Activated T-cell treated with anti-CD3 and anti-CD28 coated beads for 24 hours (primary cell): ENCODE results near the gene ACTN4.

ENCODE experiments used
- DNase-seq: peaks from one replicate; pipeline ENCODE4 v3.0.0-alpha.2; 2020; ENCODE audit warnings: low read depth

The ACTN4 gene

GRCh38 chr19:38678217-38678890 lies 30.9 kb downstream of the ACTN4 start:
- no peak for DNase-seq

- no peak for DNase-seq
These were observed 31.5 kb downstream of the ACTN4 start for GRCh38 chr19:38678891-38679494.

DNA sequence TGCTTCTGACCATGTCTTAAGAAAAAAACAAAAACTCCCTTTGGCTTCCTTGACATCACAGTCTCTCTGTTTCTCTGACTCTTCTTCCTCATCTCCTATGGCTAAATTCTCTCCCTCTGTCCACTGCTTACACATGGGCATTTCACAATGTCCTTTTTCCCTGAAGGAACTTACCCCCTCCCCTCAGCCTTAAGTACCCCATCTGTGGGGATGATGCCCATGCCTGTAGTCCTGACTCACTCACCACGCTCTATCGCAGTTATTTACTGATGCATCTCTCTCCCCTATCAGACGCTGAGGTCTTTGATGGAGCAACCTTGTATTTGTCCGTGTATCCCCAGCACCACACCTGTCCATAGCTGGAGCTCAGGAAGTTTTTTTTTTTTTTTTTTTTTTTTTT lies 32.4 kb downstream of the ACTN4 start:
- no peak for DNase-seq

DNA sequence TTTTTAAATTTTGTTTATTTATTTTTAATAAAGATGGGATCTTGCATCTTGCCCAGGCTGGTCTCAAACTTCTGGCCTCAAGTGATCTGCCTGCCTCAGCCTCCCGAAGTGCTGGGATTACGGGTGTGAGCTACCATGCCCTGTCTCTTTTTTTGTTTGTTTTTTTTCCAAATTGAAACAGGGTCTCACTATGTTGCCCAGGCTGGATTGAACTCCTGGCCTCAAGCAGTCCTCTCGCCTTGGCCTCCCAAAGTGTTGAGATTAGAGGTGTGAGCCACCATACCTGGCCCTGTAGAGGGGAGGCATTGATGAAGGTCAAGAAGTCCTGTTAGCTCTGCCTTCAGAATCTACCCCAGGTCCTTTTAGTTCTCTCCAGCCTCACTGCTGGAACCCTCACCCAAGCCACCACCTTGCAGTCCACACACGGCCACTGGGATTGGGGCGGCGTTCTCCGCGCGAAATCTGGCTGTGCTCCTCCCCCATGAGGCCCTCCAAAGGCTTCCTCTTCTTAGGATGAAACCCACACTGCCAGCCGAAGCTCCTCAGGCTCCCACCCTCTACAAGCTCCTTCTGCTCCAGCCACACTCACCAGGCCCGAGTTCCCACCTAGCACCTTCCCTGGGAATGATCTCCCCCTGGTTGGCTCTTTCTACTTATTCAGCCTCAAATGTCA lies 34.9 kb downstream of the ACTN4 start:
- no peak for DNase-seq

- no peak for DNase-seq
These were observed 35.5 kb downstream of the ACTN4 start for GRCh38 chr19:38682872-38683392.

DNA sequence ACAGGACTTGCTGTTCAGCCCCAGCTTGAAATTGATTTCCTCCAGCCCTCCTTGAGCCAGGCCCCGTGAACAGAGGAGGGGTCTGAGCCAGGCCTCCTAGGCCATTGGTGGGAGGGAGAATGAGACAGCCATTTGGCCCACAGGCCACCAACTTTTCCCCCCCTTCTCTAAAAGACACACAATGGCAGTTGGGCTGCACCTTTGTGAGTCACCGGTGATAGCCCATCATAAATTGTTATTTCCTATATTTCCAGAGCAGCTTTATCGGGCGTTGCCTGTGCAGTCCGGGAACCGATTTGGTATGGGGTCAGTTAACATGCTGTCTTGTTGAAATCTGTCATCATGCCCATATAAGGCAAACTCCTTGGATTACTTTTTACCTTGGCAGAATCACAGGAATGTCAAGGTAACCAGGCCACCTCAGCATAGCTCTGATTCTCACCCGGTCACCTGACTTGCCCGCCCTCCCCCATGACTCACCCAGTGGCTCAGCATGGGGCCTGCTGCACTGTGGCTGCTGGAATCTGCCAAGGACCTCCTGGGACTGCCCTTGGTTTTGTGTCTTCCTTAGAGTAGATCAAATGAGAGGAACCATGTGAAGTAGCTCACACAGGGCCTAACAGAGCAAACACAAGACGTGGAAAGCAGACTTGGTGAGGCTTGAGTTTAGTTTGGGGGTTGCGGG lies 36.1 kb downstream of the ACTN4 start:
- DNase-seq = peak; percentile 44

GRCh38 chr19:38684078-38684861 lies 36.8 kb downstream of the ACTN4 start:
- DNase-seq = no peak

- DNase-seq = no peak
These were observed 37.6 kb downstream of the ACTN4 start for GRCh38 chr19:38684862-38685665.

DNA sequence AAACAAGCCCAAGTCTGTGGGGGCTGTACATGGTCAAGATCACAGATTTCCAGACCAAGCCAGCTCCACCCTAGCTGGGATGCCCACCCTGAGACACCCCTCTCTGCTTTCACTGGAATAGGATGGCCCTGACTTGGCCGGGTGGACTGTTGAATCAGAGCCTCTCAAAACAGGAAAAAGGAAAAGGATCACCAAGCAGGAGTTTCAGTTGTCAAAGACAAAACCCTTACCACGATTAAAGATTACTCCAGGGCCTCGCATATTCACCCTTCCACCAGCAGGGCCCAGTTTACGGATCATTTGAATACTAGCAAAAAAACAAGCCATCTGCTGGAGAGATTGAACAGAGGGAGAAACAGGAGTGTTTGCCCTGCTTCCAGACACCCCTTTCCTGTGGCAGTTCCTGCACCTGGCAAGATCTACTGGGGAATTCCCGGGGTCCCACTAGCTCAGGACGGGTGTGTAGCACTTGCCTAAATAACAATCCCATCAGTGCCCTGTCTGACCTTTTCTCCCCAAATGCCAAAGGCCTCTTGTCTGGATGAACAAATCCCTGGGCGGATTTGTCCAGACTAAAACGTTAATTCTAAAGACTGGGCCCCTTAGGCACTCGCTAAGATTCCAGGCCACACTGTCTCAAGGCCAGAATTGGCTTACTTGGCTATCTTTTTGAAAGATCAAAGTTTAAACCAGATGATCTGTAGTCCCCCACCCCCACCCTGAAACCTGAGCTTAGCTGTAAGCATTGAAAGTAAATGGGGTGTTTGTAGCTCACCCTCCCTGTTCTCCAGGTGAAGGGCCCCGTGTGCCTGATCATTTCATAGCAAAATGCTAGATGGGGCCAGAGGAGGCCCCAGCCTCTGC lies 38.4 kb downstream of the ACTN4 start:
- no peak for DNase-seq

GRCh38 chr19:38686530-38686888 lies 39.1 kb downstream of the ACTN4 start:
- DNase-seq = no peak

DNA sequence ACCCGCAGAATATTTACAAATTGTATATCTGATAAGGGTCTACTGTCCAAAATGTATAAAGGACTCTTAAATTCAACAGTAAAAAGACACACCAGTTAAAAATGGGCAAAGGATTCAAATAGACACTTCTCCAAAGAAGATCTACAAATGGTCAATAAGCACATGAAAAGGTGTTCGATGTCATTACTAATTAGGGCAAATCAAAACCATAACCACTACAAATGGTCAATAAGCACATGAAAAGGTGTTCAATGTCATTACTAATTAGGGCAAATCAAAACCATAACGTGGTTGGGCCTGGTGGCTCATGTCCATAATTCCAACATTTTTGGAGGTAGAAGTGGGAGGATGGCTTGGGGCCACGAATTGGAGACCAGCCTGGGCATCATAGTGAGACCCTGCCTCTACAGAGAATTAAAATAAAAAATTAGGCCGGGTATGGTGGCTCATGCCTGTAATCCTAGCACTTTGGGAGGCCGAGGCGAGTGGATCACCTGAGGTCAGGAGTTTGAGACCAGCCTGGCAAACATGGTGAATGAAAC lies 40.5 kb downstream of the ACTN4 start:
- DNase-seq = no peak

DNA sequence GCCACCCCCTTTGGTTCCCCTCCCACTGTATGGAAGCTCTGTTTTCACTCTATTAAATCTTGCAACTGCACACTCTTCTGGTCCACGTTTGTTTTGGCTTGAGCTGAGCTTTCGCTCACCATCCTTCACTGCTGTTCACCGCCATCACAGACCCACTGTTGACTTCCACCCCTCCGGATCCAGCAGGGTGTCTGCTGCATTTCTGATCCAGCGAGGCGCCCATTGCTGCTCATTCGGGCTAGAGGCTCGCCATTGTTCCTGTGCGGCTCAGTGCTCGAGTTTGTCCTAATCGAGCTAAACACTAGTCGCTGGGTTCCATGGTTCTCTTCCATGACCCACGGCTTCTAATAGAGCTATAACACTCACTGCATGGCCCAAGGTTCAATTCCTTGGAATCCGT lies 42.7 kb downstream of the ACTN4 start:
- no peak for DNase-seq

DNA sequence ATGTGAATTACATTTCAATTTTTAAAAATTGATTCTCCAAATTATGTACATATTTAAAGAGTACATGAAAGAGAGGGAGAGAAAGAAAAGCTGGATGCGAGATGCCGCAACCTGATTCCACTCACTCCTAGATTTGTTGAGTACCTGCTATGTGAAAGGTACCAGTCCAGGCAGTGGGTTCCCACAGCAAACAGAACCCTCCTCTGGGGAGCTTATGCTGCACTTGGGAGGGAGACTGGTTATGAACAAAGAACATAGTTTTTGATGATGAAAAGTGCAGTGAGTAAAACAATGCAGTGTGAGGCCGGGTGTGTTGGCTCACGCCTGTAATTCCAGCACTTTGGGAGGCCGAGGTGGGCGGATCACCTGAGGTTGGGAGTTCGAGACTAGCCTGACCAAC lies 43.4 kb downstream of the ACTN4 start:
- no peak for DNase-seq

GRCh38 chr19:38691938-38692457 lies 44.5 kb downstream of the ACTN4 start:
- DNase-seq = no peak

DNA sequence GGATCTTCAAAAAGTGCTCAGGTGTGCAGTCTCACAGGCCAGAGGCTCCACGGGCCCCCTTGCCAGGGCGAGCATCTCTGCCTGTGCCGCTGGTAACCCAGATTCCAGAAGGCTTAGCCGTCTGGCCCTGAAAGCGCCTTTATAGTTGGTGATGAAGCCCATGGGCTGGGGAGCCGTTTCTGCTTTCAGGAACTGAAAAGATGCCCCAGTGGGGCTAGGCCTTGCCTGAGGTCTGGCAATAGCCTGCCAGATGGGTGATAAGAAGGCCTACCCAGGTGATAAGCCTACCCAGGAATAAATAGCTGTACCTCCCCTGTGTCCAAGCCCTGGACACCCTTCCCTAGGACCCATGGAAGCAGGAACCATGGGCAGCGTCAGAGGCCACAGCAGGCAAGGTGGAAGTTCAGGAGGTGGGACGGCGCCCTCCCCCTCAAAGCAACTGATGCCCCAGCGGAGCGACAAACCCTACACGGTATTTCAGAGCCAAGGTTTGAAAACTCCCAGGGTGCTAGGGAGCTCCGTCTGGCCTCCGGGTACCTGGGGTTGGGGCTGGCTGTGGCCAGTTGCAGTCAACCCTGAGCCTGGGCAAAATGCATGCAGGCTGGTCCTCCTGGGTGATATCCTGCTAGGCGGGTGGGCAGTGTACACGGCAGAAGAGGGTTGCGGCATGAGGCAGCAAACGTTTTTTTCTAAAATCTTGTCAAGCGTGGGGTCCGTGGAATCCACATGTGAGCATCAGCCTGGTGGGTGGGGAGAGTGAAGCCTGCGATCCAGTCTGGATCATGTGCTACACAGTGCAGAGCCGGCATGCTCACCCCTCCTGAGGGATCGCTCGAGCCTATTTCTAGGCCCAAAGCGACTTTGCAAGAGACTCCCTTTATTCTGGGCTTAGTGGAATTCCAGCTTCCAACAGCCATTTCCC lies 45.3 kb downstream of the ACTN4 start:
- DNase-seq = no peak

- DNase-seq = no peak
These were observed 46.2 kb downstream of the ACTN4 start for GRCh38 chr19:38693380-38694223.

DNA sequence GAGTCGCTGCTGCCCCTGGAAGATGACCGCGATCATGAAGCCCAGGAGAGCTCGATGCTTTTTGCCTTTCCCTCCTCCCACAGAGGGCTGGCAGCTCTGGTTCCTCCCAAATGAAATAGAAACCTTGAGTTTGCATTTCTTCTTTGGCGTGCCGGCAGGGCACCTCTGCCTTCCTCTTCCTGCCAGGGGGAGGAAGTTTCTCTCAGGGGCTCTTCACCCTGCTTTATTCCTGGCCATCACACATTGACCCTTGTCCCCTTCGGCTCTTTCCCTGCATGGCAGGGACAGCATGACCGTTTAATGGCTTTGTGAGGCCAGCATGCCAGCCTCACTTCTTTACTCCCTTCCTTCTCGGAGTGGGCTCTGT lies 47.9 kb downstream of the ACTN4 start:
- DNase-seq = no peak
